NB4 (cell line): Measurements from ENCODE around the gene RBCK1.

Experiments
- MAX ChIP-seq: IDR thresholded peaks from 2 replicates; pipeline ENCODE4 v1.6.1; 2011; ENCODE audit warnings: low read depth, low read length
- POLR2A ChIP-seq: IDR thresholded peaks from 2 replicates; pipeline ENCODE4 v1.6.1; 2011; ENCODE audit warnings: mild to moderate bottlenecking; ENCODE audit not compliant: insufficient read length; ENCODE audit errors: extremely low read depth
- TF ChIP-seq, protein P1 (sequence below): IDR thresholded peaks from one replicate; pipeline ENCODE4 v1.5.1; 2012; ENCODE audit warnings: low read depth, low read length

DNA sequence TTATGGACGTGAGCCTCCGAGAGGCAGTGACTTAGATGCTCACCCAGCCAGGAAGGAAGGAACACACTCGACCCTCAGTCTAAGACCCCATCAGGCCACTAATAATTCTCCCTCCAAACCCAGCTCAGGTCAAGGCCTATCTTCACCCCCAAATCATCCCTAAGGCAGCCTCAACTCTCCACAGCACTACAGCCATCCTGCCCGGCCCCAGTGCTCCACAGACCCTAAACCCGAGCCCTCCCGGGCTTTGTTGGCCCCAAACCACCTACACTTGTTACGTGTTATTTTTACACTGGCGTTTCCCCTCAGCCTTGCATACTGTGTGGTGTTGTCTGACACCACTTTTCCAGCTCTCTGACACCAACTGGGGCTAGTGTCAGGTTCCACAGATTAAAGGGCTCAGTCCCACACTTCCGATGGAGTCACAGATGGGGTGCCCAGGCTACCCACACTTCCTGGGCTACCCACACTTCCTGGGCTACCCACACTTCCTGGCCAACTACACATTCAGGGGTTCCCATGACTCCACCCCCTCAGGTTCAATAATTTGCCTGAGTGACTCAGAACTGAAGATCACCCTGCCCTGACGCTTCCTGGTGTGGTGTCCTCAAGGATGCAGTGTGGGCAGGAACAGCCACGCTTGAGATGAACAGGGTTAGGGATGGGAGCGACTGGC lies 25.3 kb downstream of the RBCK1 start:
- no peak for TF ChIP-seq MAX
- TF ChIP-seq, protein P1, sequence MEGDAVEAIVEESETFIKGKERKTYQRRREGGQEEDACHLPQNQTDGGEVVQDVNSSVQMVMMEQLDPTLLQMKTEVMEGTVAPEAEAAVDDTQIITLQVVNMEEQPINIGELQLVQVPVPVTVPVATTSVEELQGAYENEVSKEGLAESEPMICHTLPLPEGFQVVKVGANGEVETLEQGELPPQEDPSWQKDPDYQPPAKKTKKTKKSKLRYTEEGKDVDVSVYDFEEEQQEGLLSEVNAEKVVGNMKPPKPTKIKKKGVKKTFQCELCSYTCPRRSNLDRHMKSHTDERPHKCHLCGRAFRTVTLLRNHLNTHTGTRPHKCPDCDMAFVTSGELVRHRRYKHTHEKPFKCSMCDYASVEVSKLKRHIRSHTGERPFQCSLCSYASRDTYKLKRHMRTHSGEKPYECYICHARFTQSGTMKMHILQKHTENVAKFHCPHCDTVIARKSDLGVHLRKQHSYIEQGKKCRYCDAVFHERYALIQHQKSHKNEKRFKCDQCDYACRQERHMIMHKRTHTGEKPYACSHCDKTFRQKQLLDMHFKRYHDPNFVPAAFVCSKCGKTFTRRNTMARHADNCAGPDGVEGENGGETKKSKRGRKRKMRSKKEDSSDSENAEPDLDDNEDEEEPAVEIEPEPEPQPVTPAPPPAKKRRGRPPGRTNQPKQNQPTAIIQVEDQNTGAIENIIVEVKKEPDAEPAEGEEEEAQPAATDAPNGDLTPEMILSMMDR, result no peak
- TF ChIP-seq POLR2A, result no peak
